GM23338 (cell line): ENCODE data around the gene KBTBD6. TPM values are rescaled to one million over a fixed set of nuclear protein-coding genes. Genes with fewer than 3 reads are reported as not detected.
"Not testable (repeated sequence)": the region's sequence is repeated elsewhere in the genome, so short reads cannot be mapped to it uniquely, and the experiment has no call there.

Experiments used
- ATAC-seq: fragments of 200-7000 bp; cut with Tn5 transposase; 3 replicates; pipeline ENCODE4 v1.9.1; 2020
- DNase-seq: peaks from one replicate; pipeline ENCODE4 v3.0.0-alpha.2; 2015; ENCODE audit warnings: low spot score
- H2AFZ ChIP-seq: fragments of 200-600 bp; sonication (generic); 2 replicates; pipeline ENCODE4 v1.8.0; 2016; ENCODE audit warnings: antibody characterized with exemption, mild to moderate bottlenecking, moderate library complexity
- H3F3A ChIP-seq: fragments of 200-600 bp; sonication (generic); replicated peaks from 2 replicates; pipeline ENCODE4 v1.8.0; 2017; ENCODE audit warnings: antibody characterized with exemption, mixed run types, low read depth
- H3K27ac ChIP-seq: fragments of 200-600 bp; sonication (generic); 2 replicates; pipeline ENCODE4 v1.6.1; 2016; ENCODE audit warnings: low read depth
- H3K27me3 ChIP-seq: fragments of 200-600 bp; sonication (generic); 2 replicates; pipeline ENCODE4 v1.8.0; 2016; ENCODE audit warnings: mild to moderate bottlenecking, mixed run types, moderate library complexity; ENCODE audit not compliant: insufficient read depth
- H3K36me3 ChIP-seq: fragments of 200-600 bp; sonication (generic); 2 replicates; pipeline ENCODE4 v1.8.0; 2016; ENCODE audit warnings: mild to moderate bottlenecking; ENCODE audit not compliant: insufficient read depth
- H3K4me1 ChIP-seq: fragments of 200-600 bp; sonication (generic); 2 replicates; pipeline ENCODE4 v1.8.0; 2016; ENCODE audit warnings: mild to moderate bottlenecking, moderate library complexity; ENCODE audit not compliant: insufficient read depth
- H3K4me2 ChIP-seq: fragments of 200-600 bp; sonication (generic); 2 replicates; pipeline ENCODE4 v1.7.1; 2017; ENCODE audit warnings: mixed run types
- H3K4me3 ChIP-seq: fragments of 200-600 bp; sonication (generic); 2 replicates; pipeline ENCODE4 v1.6.1; 2016; ENCODE audit warnings: mixed run types
- H3K79me2 ChIP-seq: fragments of 200-600 bp; sonication (generic); replicated peaks from 2 replicates; pipeline ENCODE4 v1.8.0; 2017; ENCODE audit warnings: mild to moderate bottlenecking; ENCODE audit not compliant: insufficient read depth
- H3K9me2 ChIP-seq: fragments of 200-600 bp; sonication (generic); 2 replicates; pipeline ENCODE4 v1.8.0; 2017; ENCODE audit not compliant: insufficient read depth
- H4K20me1 ChIP-seq: fragments of 200-600 bp; sonication (generic); replicated peaks from 2 replicates; pipeline ENCODE4 v1.8.0; 2017; ENCODE audit warnings: mild to moderate bottlenecking; ENCODE audit not compliant: insufficient read depth
- H3K27ac Mint-ChIP-seq: 2 replicates; pipeline ENCODE4 v1.8.0; 2020; ENCODE audit warnings: inconsistent platforms, mild to moderate bottlenecking, moderate library complexity, mixed read lengths
- H3K27me3 Mint-ChIP-seq: 3 replicates; pipeline ENCODE4 v1.8.0; 2022; ENCODE audit warnings: low read depth, mild to moderate bottlenecking, moderate library complexity, mixed read lengths, inconsistent platforms; ENCODE audit not compliant: insufficient read depth, poor library complexity
- H3K36me3 Mint-ChIP-seq: 3 replicates; pipeline ENCODE4 v1.8.0; 2021; ENCODE audit warnings: low read depth, mild to moderate bottlenecking, inconsistent platforms, moderate library complexity, mixed read lengths
- H3K4me1 Mint-ChIP-seq: 3 replicates; pipeline ENCODE4 v1.8.0; 2020; ENCODE audit warnings: mild to moderate bottlenecking, inconsistent platforms, mixed read lengths
- H3K4me3 Mint-ChIP-seq: 3 replicates; pipeline ENCODE4 v1.8.0; 2021; ENCODE audit warnings: moderate library complexity, mild to moderate bottlenecking, inconsistent platforms, mixed read lengths
- H3K9me3 Mint-ChIP-seq: 3 replicates; pipeline ENCODE4 v1.8.0; 2020; ENCODE audit warnings: moderate library complexity, mild to moderate bottlenecking, inconsistent platforms, mixed read lengths
- EZH2 ChIP-seq: fragments of 200-600 bp; sonication (generic); IDR thresholded peaks from one replicate; pipeline ENCODE4 v1.8.0; 2017; ENCODE audit warnings: antibody characterized with exemption, mild to moderate bottlenecking, low read depth; ENCODE audit not compliant: unreplicated experiment
- ZNF331 ChIP-seq: fragments of 250-450 bp; sonication (Bioruptor Pico); IDR thresholded peaks from 2 replicates; pipeline ENCODE4 v1.5.0; 2020; ENCODE audit warnings: low read depth, mild to moderate bottlenecking, moderate library complexity
- polyA plus RNA-seq: library from polyadenylated mRNA; unstranded; fragments of >200 nt; fragmentation: Nextera tagmentation; extraction: Ambion mirVana; gene quantifications from 2 replicates; pipeline ENCODE4 v1.2.1, GENCODE V29; 2016
- total RNA-seq: library from RNA; depleted of rRNA; stranded (reverse); fragments of >200 nt; shearing (Covaris generic); gene quantifications from 2 replicates; pipeline ENCODE4 v1.2.3, GENCODE V29; 2014
- TF ChIP-seq, protein P1 (sequence below): fragments of 250-450 bp; sonication (Bioruptor Pico); IDR thresholded peaks from 2 replicates; pipeline ENCODE4 v1.5.0; 2020; ENCODE audit warnings: mild to moderate bottlenecking, moderate library complexity

Gene KBTBD6
- total and polyA plus RNA-seq, 2 experiments from 2014 or later, result 5.7 to 13.5 TPM

GRCh38 chr13:41133951-41134350, 1.3 kb upstream of the KBTBD6 start:
- Mint-ChIP-seq H3K36me3 (peaks cover 19% of the 10 kb centered on the region), H3K4me1 (peaks cover 29% of the 10 kb centered on the region), H3K27me3 (peaks cover 9% of the 10 kb centered on the region), H3K27ac (peak overlapping the region; percentile 99), H3K9me3 (no peaks in the 10 kb centered on the region), H3K4me3 (peak overlapping the region; percentile 97)
- Histone ChIP-seq H3K4me3 (peak overlapping the region; percentile 59), H3K4me2 (peak overlapping the region; percentile 73), H3K4me1 (peaks cover 17% of the 10 kb centered on the region), H2AFZ (no peak overlapping the region), H3K36me3 (no peaks in the 10 kb centered on the region), H3F3A (no peaks in the 10 kb centered on the region), H3K79me2 (peaks cover 28% of the 10 kb centered on the region), H3K27ac (no peak overlapping the region), H4K20me1 (no peaks in the 10 kb centered on the region; the same call in 1 of the 2 replicates), H3K27me3 (no peaks in the 10 kb centered on the region), H3K9me2 (no peaks in the 10 kb centered on the region; the same call in 1 of the 2 replicates)
- ATAC-seq (no peak), DNase-seq (no peak)
- no peak for TF ChIP-seq EZH2

- not testable (repeated sequence) for H3K27me3 ChIP-seq, H3K9me2 ChIP-seq, H3F3A ChIP-seq, H4K20me1 ChIP-seq, H3K36me3 ChIP-seq, DNase-seq, H3K9me3 Mint-ChIP-seq, H3K27me3 Mint-ChIP-seq, H2AFZ ChIP-seq, H3K27ac ChIP-seq
- Histone ChIP-seq H3K4me2 (peak overlapping the region; percentile 81), H3K4me3 (peak overlapping the region; percentile 59), H3K4me1 (peaks cover 17% of the 10 kb centered on the region), H3K79me2 (peaks cover 39% of the 10 kb centered on the region)
- Mint-ChIP-seq H3K27ac (peak overlapping the region; percentile 96), H3K4me3 (peak overlapping the region; percentile 97), H3K36me3 (peaks cover 20% of the 10 kb centered on the region), H3K4me1 (peaks cover 32% of the 10 kb centered on the region)
- peak; percentile 36 for ATAC-seq
These were observed 716 bp downstream of the KBTBD6 start for GRCh38 chr13:41131660-41132511.

DNA sequence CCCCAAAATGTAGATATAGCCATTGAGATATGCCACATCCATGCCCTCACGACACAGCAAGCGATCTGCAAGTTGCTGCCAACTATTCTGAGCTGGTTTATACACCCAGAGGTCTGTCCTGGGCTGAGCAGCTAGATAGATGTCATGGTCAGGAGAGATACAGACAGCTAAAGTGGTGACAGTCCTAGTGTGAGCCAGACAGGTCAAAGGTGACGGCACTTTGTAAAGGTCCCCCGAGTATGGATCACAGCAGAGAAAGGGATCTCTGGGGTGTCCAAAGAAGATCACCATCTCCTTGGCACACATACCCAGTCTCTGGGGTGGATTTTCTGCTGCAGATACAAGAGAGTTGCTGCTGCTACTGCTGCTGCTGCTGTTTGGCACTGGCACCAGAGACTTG, 1.4 kb downstream of the KBTBD6 start:
- peak overlapping the region; percentile 97 for H3K4me3 Mint-ChIP-seq
- peak overlapping the region; percentile 43 for H3K4me3 ChIP-seq

DNA sequence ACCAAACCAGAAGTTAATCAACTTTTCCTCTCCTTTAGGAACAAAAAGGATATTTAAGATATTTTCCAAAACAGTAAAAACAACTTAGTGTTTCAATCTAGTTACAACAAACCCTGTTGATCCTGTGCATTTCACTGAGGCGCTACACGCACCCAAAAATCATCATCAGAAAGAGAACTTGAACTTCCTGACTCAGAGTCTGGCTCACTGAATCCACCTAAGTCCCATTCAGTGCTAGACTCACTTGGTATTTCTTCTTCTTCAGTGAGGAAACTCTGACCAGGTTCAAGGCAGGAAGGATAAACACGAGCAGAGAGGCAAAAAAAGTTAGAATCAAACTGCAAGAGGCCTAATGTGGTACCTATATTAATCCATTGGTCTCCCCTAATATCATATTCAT, 2.2 kb downstream of the KBTBD6 start:
- Histone ChIP-seq H3K9me2 (no peaks in the 10 kb centered on the region), H3F3A (no peaks in the 10 kb centered on the region), H2AFZ (no peak overlapping the region), H4K20me1 (no peaks in the 10 kb centered on the region; the same call in 1 of the 2 replicates), H3K36me3 (no peaks in the 10 kb centered on the region), H3K27me3 (no peaks in the 10 kb centered on the region), H3K4me3 (peak overlapping the region; percentile 43), H3K4me2 (peak overlapping the region; percentile 71), H3K79me2 (peaks cover 39% of the 10 kb centered on the region), H3K4me1 (peaks cover 20% of the 10 kb centered on the region), H3K27ac (no peak overlapping the region)
- H3K4me1 Mint-ChIP-seq, result peaks cover 27% of the 10 kb centered on the region
- H3K4me3 Mint-ChIP-seq, result peak overlapping the region; percentile 97
- H3K36me3 Mint-ChIP-seq, result peaks cover 34% of the 10 kb centered on the region
- ATAC-seq (no peak), DNase-seq (no peak)
- peaks cover 9% of the 10 kb centered on the region for H3K27me3 Mint-ChIP-seq
- no peak overlapping the region for H3K27ac Mint-ChIP-seq
- H3K9me3 Mint-ChIP-seq, result peaks cover 3% of the 10 kb centered on the region; the same call in 1 of the 3 replicates
- no peak for TF ChIP-seq ZNF331 (CRISPR knock-in tag)
- TF ChIP-seq, protein P1, sequence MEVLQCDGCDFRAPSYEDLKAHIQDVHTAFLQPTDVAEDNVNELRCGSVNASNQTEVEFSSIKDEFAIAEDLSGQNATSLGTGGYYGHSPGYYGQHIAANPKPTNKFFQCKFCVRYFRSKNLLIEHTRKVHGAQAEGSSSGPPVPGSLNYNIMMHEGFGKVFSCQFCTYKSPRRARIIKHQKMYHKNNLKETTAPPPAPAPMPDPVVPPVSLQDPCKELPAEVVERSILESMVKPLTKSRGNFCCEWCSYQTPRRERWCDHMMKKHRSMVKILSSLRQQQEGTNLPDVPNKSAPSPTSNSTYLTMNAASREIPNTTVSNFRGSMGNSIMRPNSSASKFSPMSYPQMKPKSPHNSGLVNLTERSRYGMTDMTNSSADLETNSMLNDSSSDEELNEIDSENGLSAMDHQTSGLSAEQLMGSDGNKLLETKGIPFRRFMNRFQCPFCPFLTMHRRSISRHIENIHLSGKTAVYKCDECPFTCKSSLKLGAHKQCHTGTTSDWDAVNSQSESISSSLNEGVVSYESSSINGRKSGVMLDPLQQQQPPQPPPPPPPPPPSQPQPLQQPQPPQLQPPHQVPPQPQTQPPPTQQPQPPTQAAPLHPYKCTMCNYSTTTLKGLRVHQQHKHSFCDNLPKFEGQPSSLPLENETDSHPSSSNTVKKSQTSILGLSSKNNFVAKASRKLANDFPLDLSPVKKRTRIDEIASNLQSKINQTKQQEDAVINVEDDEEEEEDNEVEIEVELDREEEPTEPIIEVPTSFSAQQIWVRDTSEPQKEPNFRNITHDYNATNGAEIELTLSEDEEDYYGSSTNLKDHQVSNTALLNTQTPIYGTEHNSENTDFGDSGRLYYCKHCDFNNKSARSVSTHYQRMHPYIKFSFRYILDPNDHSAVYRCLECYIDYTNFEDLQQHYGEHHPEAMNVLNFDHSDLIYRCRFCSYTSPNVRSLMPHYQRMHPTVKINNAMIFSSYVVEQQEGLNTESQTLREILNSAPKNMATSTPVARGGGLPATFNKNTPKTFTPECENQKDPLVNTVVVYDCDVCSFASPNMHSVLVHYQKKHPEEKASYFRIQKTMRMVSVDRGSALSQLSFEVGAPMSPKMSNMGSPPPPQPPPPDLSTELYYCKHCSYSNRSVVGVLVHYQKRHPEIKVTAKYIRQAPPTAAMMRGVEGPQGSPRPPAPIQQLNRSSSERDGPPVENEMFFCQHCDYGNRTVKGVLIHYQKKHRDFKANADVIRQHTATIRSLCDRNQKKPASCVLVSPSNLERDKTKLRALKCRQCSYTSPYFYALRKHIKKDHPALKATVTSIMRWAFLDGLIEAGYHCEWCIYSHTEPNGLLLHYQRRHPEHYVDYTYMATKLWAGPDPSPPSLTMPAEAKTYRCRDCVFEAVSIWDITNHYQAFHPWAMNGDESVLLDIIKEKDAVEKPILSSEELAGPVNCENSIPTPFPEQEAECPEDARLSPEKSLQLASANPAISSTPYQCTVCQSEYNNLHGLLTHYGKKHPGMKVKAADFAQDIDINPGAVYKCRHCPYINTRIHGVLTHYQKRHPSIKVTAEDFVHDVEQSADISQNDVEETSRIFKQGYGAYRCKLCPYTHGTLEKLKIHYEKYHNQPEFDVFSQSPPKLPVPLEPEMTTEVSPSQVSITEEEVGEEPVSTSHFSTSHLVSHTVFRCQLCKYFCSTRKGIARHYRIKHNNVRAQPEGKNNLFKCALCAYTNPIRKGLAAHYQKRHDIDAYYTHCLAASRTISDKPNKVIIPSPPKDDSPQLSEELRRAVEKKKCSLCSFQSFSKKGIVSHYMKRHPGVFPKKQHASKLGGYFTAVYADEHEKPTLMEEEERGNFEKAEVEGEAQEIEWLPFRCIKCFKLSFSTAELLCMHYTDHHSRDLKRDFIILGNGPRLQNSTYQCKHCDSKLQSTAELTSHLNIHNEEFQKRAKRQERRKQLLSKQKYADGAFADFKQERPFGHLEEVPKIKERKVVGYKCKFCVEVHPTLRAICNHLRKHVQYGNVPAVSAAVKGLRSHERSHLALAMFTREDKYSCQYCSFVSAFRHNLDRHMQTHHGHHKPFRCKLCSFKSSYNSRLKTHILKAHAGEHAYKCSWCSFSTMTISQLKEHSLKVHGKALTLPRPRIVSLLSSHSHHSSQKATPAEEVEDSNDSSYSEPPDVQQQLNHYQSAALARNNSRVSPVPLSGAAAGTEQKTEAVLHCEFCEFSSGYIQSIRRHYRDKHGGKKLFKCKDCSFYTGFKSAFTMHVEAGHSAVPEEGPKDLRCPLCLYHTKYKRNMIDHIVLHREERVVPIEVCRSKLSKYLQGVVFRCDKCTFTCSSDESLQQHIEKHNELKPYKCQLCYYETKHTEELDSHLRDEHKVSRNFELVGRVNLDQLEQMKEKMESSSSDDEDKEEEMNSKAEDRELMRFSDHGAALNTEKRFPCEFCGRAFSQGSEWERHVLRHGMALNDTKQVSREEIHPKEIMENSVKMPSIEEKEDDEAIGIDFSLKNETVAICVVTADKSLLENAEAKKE (CRISPR knock-in tag), result no peak

More for the DNA sequence above, 1.4 kb downstream of the KBTBD6 start:
- H3K9me3 Mint-ChIP-seq, H3F3A ChIP-seq, H3K9me2 ChIP-seq, ATAC-seq, H3K27ac Mint-ChIP-seq, H2AFZ ChIP-seq, DNase-seq, H4K20me1 ChIP-seq, H3K27me3 Mint-ChIP-seq, H3K36me3 ChIP-seq, H3K27me3 ChIP-seq, H3K27ac ChIP-seq: not testable (repeated sequence)
- peaks cover 27% of the 10 kb centered on the region for H3K36me3 Mint-ChIP-seq
- peaks cover 27% of the 10 kb centered on the region for H3K4me1 Mint-ChIP-seq
- Histone ChIP-seq H3K4me1 (peaks cover 20% of the 10 kb centered on the region), H3K79me2 (peaks cover 39% of the 10 kb centered on the region), H3K4me2 (peak overlapping the region; percentile 71; the same call in 1 of the 2 replicates)
